ENCODE measurements around the gene PNPLA7.

Gene PNPLA7

DNA sequence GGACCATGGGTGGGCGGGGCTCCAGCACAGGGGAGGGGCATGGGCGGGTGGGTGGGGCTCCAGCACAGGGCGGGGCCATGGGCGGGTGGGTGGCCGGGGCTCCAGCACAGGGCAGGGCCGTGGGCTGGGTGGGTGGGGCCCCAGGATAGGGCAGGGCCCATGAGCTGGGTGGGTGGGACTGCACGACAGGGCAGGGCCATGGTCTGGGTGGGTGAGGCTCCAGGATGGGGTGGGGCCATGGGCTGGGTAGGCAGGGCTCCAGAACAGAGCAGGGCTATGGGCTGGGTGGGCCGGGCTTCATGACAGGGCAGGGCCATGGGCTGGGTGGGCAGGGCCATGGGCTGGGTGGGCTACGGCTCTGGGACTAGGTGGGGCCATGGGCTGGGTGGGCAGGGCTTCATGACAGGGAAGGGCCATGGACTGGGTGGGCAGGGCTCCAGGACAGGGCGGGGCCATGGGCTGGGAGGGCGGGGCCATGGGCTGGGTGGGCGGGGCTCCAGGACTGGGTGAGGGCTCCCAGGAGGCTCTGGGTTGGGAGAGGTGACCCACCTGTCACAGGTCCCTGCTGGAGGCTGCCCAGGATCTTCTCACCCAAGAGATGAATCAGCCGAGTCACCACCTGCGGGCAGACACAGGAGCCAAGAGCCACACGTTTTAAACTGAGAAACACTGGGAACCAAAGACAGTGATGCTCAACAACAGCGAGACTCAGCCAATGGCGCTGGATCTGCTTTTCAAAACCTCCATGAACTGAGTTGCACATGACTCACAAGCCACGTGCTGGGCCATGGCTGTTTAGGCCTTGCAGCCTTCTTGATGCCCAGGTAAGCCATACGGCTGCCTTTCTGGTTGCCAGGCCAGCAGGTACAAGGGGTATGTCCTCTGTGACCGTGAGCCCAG lies 57.5 kb downstream of the PNPLA7 start:
- Histone ChIP-seq H3K4me3 (ENCODE audit: low read depth, low read length) (no peak overlapping the region), H3K9me3 (ENCODE audit: control insufficient read depth, insufficient read depth, low read depth, low read length) (no peaks in the 10 kb centered on the region), H3K4me1 (ENCODE audit: control insufficient read depth, insufficient read depth, low read length) (no peaks in the 10 kb centered on the region), H3K36me3 (ENCODE audit: control insufficient read depth in 2 of 2, insufficient read depth in 1 of 2, low read length in 2 of 2) (no peaks in the 10 kb centered on the region), H3K27ac (ENCODE audit: extremely low read depth, low read depth, low read length) (no peak overlapping the region)
- TF ChIP-seq ZNF555 (tag by site-specific recombination; conservative IDR thresholded peaks at IDR 0.05) = no peak
- TF ChIP-seq, protein P1, sequence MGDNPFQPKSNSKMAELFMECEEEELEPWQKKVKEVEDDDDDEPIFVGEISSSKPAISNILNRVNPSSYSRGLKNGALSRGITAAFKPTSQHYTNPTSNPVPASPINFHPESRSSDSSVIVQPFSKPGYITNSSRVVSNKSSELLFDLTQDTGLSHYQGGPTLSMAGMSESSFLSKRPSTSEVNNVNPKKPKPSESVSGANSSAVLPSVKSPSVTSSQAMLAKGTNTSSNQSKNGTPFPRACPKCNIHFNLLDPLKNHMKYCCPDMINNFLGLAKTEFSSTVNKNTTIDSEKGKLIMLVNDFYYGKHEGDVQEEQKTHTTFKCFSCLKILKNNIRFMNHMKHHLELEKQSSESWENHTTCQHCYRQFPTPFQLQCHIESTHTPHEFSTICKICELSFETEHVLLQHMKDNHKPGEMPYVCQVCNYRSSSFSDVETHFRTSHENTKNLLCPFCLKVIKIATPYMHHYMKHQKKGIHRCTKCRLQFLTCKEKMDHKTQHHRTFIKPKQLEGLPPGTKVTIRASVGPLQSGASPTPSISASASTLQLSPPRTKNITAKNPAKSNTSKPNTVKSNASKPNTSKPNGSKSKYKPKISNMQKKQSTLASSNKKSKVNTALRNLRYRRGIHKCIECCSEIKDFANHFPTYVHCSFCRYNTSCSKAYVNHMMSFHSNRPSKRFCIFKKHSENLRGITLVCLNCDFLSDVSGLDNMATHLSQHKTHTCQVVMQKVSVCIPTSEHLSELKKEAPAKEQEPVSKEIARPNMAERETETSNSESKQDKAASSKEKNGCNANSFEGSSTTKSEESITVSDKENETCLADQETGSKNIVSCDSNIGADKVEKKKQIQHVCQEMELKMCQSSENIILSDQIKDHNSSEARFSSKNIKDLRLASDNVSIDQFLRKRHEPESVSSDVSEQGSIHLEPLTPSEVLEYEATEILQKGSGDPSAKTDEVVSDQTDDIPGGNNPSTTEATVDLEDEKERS (tag by site-specific recombination; IDR thresholded peaks at IDR 0.05) = no peak
- TF ChIP-seq ZBTB11 (tag by site-specific recombination; conservative IDR thresholded peaks at IDR 0.05; ENCODE audit: low read depth) = no peak
- 0 out of 2 replicates have a peak, but pooled peaks have one; percentile 9 for TF ChIP-seq SP2 (tag by site-specific recombination; IDR thresholded peaks at IDR 0.05)
- no peak for TF ChIP-seq ZNF214 (tag by site-specific recombination; IDR thresholded peaks at IDR 0.05; ENCODE audit: borderline replicate concordance)
- peak; percentile 48; the same call in 1 of the 2 replicates for TF ChIP-seq KLF8 (tag by site-specific recombination; IDR thresholded peaks at IDR 0.05)
- peak; percentile 96 for TF ChIP-seq KLF1 (tag by site-specific recombination; IDR thresholded peaks at IDR 0.05)
- TF ChIP-seq ZFP37 (tag by site-specific recombination; IDR thresholded peaks at IDR 0.05) = no peak
- TF ChIP-seq ZNF184 (tag by site-specific recombination; IDR thresholded peaks at IDR 0.05) = no peak
- TF ChIP-seq BCL11A (tag by site-specific recombination; IDR thresholded peaks at IDR 0.05; ENCODE audit: low read depth) = no peak
- ChIA-PET POLR2A (interaction anchor here (0.6 to 1.0 kb wide), 2 partner anchors 33 to 49 kb away, joined by 3 read pairs; partner anchors contain the start of gene NSMF), CTCF (no interaction called here)

DNA sequence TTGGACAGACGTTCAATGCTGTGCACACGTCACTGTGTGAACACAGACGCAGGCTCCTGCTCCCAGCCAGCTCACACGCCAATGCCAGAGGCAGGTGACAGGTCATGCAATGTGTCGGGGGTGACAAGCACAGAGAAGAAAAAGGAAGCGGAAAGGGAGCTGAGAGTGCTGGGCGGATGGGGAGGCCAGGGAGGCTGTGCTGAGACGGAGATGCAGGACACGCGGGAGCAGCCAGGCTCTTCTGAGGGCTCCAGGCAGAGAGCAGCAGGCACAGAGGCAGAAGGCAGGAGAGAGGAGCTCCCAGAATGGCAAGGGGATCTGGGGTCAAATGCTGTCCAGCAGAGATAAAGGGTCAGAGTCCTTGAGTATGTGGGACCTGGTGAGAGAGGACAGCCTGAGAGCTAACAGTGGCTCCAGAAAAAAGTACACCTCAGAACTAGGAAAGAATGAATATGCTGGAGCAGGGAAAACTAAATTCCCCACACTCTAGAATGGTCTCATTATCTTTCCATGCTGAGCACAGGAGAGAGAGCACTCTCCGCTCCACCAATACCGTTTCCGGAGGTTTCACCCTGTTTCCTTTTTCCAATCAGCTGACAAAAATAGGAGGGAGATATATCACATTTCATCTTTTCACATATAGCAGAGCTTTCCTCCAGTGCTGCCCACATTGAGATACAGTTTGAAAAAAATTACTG lies 58.3 kb downstream of the PNPLA7 start:
- no peaks in the 10 kb centered on the region for H3K4me1 ChIP-seq (ENCODE audit: control insufficient read depth, insufficient read depth, low read length)
- ChIA-PET POLR2A (interaction anchor here (0.6 to 1.0 kb wide), 2 partner anchors 33 to 49 kb away, joined by 3 read pairs; partner anchors contain the start of gene NSMF), CTCF (no interaction called here)
- TF ChIP-seq ZNF776 (tag by site-specific recombination; IDR thresholded peaks at IDR 0.05; ENCODE audit: borderline replicate concordance) = no peak
- TF ChIP-seq ZBTB10 (tag by site-specific recombination; IDR thresholded peaks at IDR 0.05) = no peak
- TF ChIP-seq, protein P2, sequence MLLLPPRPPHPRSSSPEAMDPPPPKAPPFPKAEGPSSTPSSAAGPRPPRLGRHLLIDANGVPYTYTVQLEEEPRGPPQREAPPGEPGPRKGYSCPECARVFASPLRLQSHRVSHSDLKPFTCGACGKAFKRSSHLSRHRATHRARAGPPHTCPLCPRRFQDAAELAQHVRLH (tag by site-specific recombination; IDR thresholded peaks at IDR 0.05) = no peak
- no peak for TF ChIP-seq ZNF701 (tag by site-specific recombination; IDR thresholded peaks at IDR 0.05)
- TF ChIP-seq ZFP69B (tag by site-specific recombination; IDR thresholded peaks at IDR 0.05) = no peak
- TF ChIP-seq ZNF214 (tag by site-specific recombination; IDR thresholded peaks at IDR 0.05; ENCODE audit: borderline replicate concordance) = no peak
- no peak for TF ChIP-seq ZNF202 (tag by site-specific recombination; IDR thresholded peaks at IDR 0.05; ENCODE audit: borderline replicate concordance)
- TF ChIP-seq ZNF239 (tag by site-specific recombination; IDR thresholded peaks at IDR 0.05) = no peak
- no peak for TF ChIP-seq ZNF747 (tag by site-specific recombination; IDR thresholded peaks at IDR 0.05)
- TF ChIP-seq ZBTB6 (tag by site-specific recombination; IDR thresholded peaks at IDR 0.05) = no peak
- H3K4me3 ChIP-seq (ENCODE audit: low read depth, low read length) = no peak overlapping the region
- no peak overlapping the region for H3K27ac ChIP-seq (ENCODE audit: extremely low read depth, low read depth, low read length)
- no peaks in the 10 kb centered on the region for H3K9me3 ChIP-seq (ENCODE audit: control insufficient read depth, insufficient read depth, low read depth, low read length)
- H3K36me3 ChIP-seq (ENCODE audit: control insufficient read depth in 2 of 2, insufficient read depth in 1 of 2, low read length in 2 of 2) = no peaks in the 10 kb centered on the region

Measured in HEK293 (cell line).